Tibial artery (tissue), 4 donors: ENCODE data around the gene ZNF75A.

ENCODE experiments used
- DNase-seq, 2 donors: peaks; one replicate each; pipeline ENCODE4 v3.0.0-alpha.2; 2019
- H3K27ac ChIP-seq, 2 donors: fragments of 200-600 bp; sonication (generic) in 1 of 2; 1 replicate in 1 of 2; 2 replicates in 1 of 2; pipeline ENCODE4 v1.5.1; 2018 to 2019; ENCODE audit warnings: mild to moderate bottlenecking in 1 of 2
- H3K27me3 ChIP-seq, 2 donors: fragments of 200-600 bp; sonication (generic) in 1 of 2; one replicate each; pipeline versions ENCODE4 v1.5.1 to v1.6.0; 2016 to 2019
- H3K36me3 ChIP-seq, 3 donors: fragments of 200-600 bp; sonication (generic) in 2 of 3; one replicate each; pipeline ENCODE4 v1.5.1; 2016 to 2019; ENCODE audit warnings: mild to moderate bottlenecking in 2 of 3
- H3K4me1 ChIP-seq, 4 donors: fragments of 200-600 bp; sonication (generic) in 2 of 4; 1 replicate in 3 of 4; 2 replicates in 1 of 4; pipeline ENCODE4 v1.5.1; 2016 to 2019
- H3K4me3 ChIP-seq, 2 donors: fragments of 200-600 bp; sonication (generic) in 1 of 2; 1 replicate in 1 of 2; 2 replicates in 1 of 2; pipeline ENCODE4 v1.5.1; 2018 to 2019; ENCODE audit warnings: mild to moderate bottlenecking in 2 of 2
- H3K9me3 ChIP-seq, 3 donors: fragments of 200-600 bp; sonication (generic) in 1 of 3; one replicate each; pipeline ENCODE4 v1.5.1; 2016 to 2019
- CTCF ChIP-seq, 2 experiments: fragments of 200-600 bp in 1 of 2; fragments of 450-650 bp in 1 of 2; IDR thresholded peaks; one replicate each; pipeline ENCODE4 v1.5.1; 2017 to 2019; ENCODE audit warnings: antibody characterized with exemption in 2 of 2, mild to moderate bottlenecking in 1 of 2, moderate library complexity in 1 of 2
- intact Hi-C: fragments of 100-400 bp; cut with DNase I; formaldehyde crosslinking; loops from one replicate; pipeline ENCODE4 v1.15.0; 2023; ENCODE audit warnings: low total_unique reads

Gene ZNF75A

GRCh38 chr16:3295783-3296182 is 9.5 kb upstream of the ZNF75A start:
- no peak overlapping the region for H3K27ac ChIP-seq
- H3K36me3 ChIP-seq = peaks cover 63 to 77% (median 75%) of the 10 kb centered on the region in 3 donors
- TF ChIP-seq CTCF (IDR thresholded peaks at IDR 0.05) = no peak
- no peaks in the 10 kb centered on the region for H3K4me1 ChIP-seq
- H3K9me3 ChIP-seq = peaks cover 10 to 98% (median 66%) of the 10 kb centered on the region in 3 donors
- DNase-seq = no peak
- H3K4me3 ChIP-seq = no peak overlapping the region
- intact Hi-C loops = no loop called here
- H3K27me3 ChIP-seq = no peaks in the 10 kb centered on the region

GRCh38 chr16:3304370-3304769 is 927 bp upstream of the ZNF75A start:
- Histone ChIP-seq H3K36me3 (peaks cover 60 to 65% (median 63%) of the 10 kb centered on the region in 3 donors), H3K27ac (peak overlapping the region; percentile 87 to 88), H3K27me3 (no peaks in the 10 kb centered on the region), H3K4me1 (peaks cover 0 to 23% (median 11%) of the 10 kb centered on the region in 4 donors), H3K9me3 (peaks cover 0 to 79% (median 40%) of the 10 kb centered on the region in 3 donors), H3K4me3 (peak overlapping the region; percentile 70 to 79)
- no peak for TF ChIP-seq CTCF (IDR thresholded peaks at IDR 0.05)
- intact Hi-C loops = loop anchor here (10.0 kb wide), 1 partner anchor 90 kb away; no protein-coding TSS in a partner anchor
- no peak for DNase-seq

GRCh38 chr16:3306078-3306477 is 781 bp downstream of the ZNF75A start:
- intact Hi-C loops = loop anchor here (5.0 to 10.0 kb wide), 2 partner anchors 89 to 151 kb away; no protein-coding TSS in a partner anchor
- no peak for DNase-seq
- H3K9me3 ChIP-seq = peaks cover 0 to 79% (median 38%) of the 10 kb centered on the region in 3 donors
- H3K27ac ChIP-seq = peak overlapping the region; percentile 87 to 88
- no peaks in the 10 kb centered on the region for H3K27me3 ChIP-seq
- peaks cover 56 to 62% (median 58%) of the 10 kb centered on the region in 3 donors for H3K36me3 ChIP-seq
- no peak for TF ChIP-seq CTCF (IDR thresholded peaks at IDR 0.05)
- peak overlapping the region; percentile 70 to 79 for H3K4me3 ChIP-seq
- H3K4me1 ChIP-seq = peaks cover 0 to 23% (median 11%) of the 10 kb centered on the region in 4 donors

GRCh38 chr16:3311496-3311895 is 6.2 kb downstream of the ZNF75A start:
- no peak overlapping the region for H3K4me3 ChIP-seq
- H3K27ac ChIP-seq = no peak overlapping the region
- peaks cover 0 to 7% (median 3%) of the 10 kb centered on the region in 4 donors for H3K4me1 ChIP-seq
- no peaks in the 10 kb centered on the region for H3K27me3 ChIP-seq
- intact Hi-C loops = loop anchor here (10.0 kb wide), 1 partner anchor 63 kb away; no protein-coding TSS in a partner anchor
- H3K9me3 ChIP-seq = peaks cover 0 to 99% (median 64%) of the 10 kb centered on the region in 3 donors
- H3K36me3 ChIP-seq = peaks cover 77 to 99% (median 81%) of the 10 kb centered on the region in 3 donors
- no peak for TF ChIP-seq CTCF (IDR thresholded peaks at IDR 0.05)
- no peak for DNase-seq

GRCh38 chr16:3317315-3317999 is 12.2 kb downstream of the ZNF75A start:
- TF ChIP-seq CTCF (IDR thresholded peaks at IDR 0.05) = no peak
- no peaks in the 10 kb centered on the region for H3K27me3 ChIP-seq
- H3K27ac ChIP-seq = no peak overlapping the region
- H3K4me1 ChIP-seq = no peaks in the 10 kb centered on the region
- no peak for DNase-seq
- intact Hi-C loops = loop anchor here (10.0 kb wide), 1 partner anchor 57 kb away; no protein-coding TSS in a partner anchor
- H3K36me3 ChIP-seq = peaks cover 70 to 78% (median 72%) of the 10 kb centered on the region in 3 donors
- H3K4me3 ChIP-seq = no peak overlapping the region
- H3K9me3 ChIP-seq = peaks cover 21 to 100% (median 97%) of the 10 kb centered on the region in 3 donors
